Eye (tissue), 1 donor: ENCODE data around the gene PMEPA1.

Experiments used
- DNase-seq: peaks from one replicate; pipeline ENCODE4 v3.0.0-alpha.2; 2015

Gene PMEPA1

GRCh38 chr20:57708694-57709673 is 831 bp downstream of the PMEPA1 start:
- peak; percentile 68 for DNase-seq

- DNase-seq, result peak; percentile 55
These were observed 1.7 kb downstream of the PMEPA1 start for GRCh38 chr20:57707849-57708693.

GRCh38 chr20:57707320-57707719 is 2.5 kb downstream of the PMEPA1 start:
- no peak for DNase-seq

GRCh38 chr20:57705127-57705899 is 4.5 kb downstream of the PMEPA1 start:
- DNase-seq, result peak; percentile 73

- no peak for DNase-seq
These were observed 5.6 kb downstream of the PMEPA1 start for GRCh38 chr20:57704245-57704644.

- DNase-seq, result no peak
These were observed 6.8 kb downstream of the PMEPA1 start for GRCh38 chr20:57703013-57703412.

GRCh38 chr20:57702521-57702920 is 7.3 kb downstream of the PMEPA1 start:
- DNase-seq, result no peak

- no peak for DNase-seq
These were observed 7.7 kb downstream of the PMEPA1 start for GRCh38 chr20:57702091-57702490.

GRCh38 chr20:57701651-57702050 is 8.2 kb downstream of the PMEPA1 start:
- no peak for DNase-seq

GRCh38 chr20:57701090-57701489 is 8.7 kb downstream of the PMEPA1 start:
- no peak for DNase-seq

- no peak for DNase-seq
These were observed 10.4 kb downstream of the PMEPA1 start for GRCh38 chr20:57699395-57699794.

GRCh38 chr20:57698867-57699275 is 10.9 kb downstream of the PMEPA1 start:
- DNase-seq, result no peak

- DNase-seq, result no peak
These were observed 11.5 kb downstream of the PMEPA1 start for GRCh38 chr20:57698116-57698866.

GRCh38 chr20:57697543-57697942 is 12.3 kb downstream of the PMEPA1 start:
- DNase-seq, result no peak

GRCh38 chr20:57696401-57696961 is 13.3 kb downstream of the PMEPA1 start:
- DNase-seq, result no peak

GRCh38 chr20:57695940-57696339 is 13.9 kb downstream of the PMEPA1 start:
- DNase-seq, result no peak

GRCh38 chr20:57695012-57695411 is 14.8 kb downstream of the PMEPA1 start:
- no peak for DNase-seq

- no peak for DNase-seq
These were observed 15.3 kb downstream of the PMEPA1 start for GRCh38 chr20:57694481-57694880.

- no peak for DNase-seq
These were observed 16.0 kb downstream of the PMEPA1 start for GRCh38 chr20:57693670-57694329.

GRCh38 chr20:57693002-57693582 is 16.7 kb downstream of the PMEPA1 start:
- no peak for DNase-seq

- DNase-seq, result no peak
These were observed 17.4 kb downstream of the PMEPA1 start for GRCh38 chr20:57692393-57692792.
